ENCODE data around the gene KDM4C.

- TF ChIP-seq CTCF (IDR thresholded peaks at IDR 0.05), result no peak
- TF ChIP-seq POLR2AphosphoS5 (IDR thresholded peaks at IDR 0.05), result no peak
- TF ChIP-seq POLR2A (IDR thresholded peaks at IDR 0.05; ENCODE audit: low read depth), result no peak
- no peak for TF ChIP-seq EP300 (IDR thresholded peaks at IDR 0.05)
Measured at GRCh38 chr9:7154003-7154619, 396.3 kb downstream of the KDM4C start.
